ENCODE data around the gene PACRG.

GRCh38 chr6:163300838-163301237 is 573.1 kb downstream of the PACRG start:
- TF ChIP-seq, protein P1, sequence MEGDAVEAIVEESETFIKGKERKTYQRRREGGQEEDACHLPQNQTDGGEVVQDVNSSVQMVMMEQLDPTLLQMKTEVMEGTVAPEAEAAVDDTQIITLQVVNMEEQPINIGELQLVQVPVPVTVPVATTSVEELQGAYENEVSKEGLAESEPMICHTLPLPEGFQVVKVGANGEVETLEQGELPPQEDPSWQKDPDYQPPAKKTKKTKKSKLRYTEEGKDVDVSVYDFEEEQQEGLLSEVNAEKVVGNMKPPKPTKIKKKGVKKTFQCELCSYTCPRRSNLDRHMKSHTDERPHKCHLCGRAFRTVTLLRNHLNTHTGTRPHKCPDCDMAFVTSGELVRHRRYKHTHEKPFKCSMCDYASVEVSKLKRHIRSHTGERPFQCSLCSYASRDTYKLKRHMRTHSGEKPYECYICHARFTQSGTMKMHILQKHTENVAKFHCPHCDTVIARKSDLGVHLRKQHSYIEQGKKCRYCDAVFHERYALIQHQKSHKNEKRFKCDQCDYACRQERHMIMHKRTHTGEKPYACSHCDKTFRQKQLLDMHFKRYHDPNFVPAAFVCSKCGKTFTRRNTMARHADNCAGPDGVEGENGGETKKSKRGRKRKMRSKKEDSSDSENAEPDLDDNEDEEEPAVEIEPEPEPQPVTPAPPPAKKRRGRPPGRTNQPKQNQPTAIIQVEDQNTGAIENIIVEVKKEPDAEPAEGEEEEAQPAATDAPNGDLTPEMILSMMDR (IDR thresholded peaks at IDR 0.05; ENCODE audit: low read depth, low read length, missing input control): no peak
- TF ChIP-seq FOXA1 (IDR thresholded peaks at IDR 0.05): no peak
- no peak for TF ChIP-seq REST (IDR thresholded peaks at IDR 0.05)
- TF ChIP-seq, protein P2, sequence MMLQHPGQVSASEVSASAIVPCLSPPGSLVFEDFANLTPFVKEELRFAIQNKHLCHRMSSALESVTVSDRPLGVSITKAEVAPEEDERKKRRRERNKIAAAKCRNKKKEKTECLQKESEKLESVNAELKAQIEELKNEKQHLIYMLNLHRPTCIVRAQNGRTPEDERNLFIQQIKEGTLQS (IDR thresholded peaks at IDR 0.05): no peak
- TF ChIP-seq RAD21 (IDR thresholded peaks at IDR 0.05): no peak
